ENCODE measurements around the gene MEX3D. TPM values are rescaled to one million over a fixed set of nuclear protein-coding genes. Genes with fewer than 3 reads are reported as not detected.

MEX3D gene
- total RNA-seq, 4 donors from 2014 or later = 20.8 to 100 (median 27.8) TPM

GRCh38 chr19:1523412-1524286 lies 44.5 kb downstream of the MEX3D start, which contains the start of gene PLK5:
TSS of gene PLK5 (plus strand) at chr19:1524077. CDS start at chr19:1526997, 2,920 bp downstream.
- WGBS, 2 donors (ENCODE audit: low coverage in 1 of 2) = 55% methylated on average over 12 of the region's 92 CpGs; no CpG with 5 or more reads in 1 of the 2 donors
- Histone ChIP-seq H3K36me3 (no peaks in the 10 kb centered on the region), H3K27me3 (peaks cover 75% of the 10 kb centered on the region), H3K4me1 (peaks cover 3 to 7% (median 6%) of the 10 kb centered on the region in 4 donors), H3K27ac (no peak within 1 kb of the TSS), H3K9me3 (no peaks in the 10 kb centered on the region), H3K4me3 (peak within 1 kb of the TSS in 1 of 4 donors; percentile 20)
- TF ChIP-seq POLR2AphosphoS5 (IDR thresholded peaks at IDR 0.05) (no peak), CTCF (IDR thresholded peaks at IDR 0.05) (no peak), POLR2A (IDR thresholded peaks at IDR 0.05) (no peak), EP300 (IDR thresholded peaks at IDR 0.05; ENCODE audit: low read depth) (no peak)
- in situ Hi-C loops (cut with MboI; ENCODE audit: low pct_ligation_motif_present in 1 of 4, low pct_unique_long_range_greater_than_20kb in 1 of 4, low sequenced_read_pairs in 3 of 4) = no loop called here
- DNase-seq = no peak
- intact Hi-C loops (cut with DNase I; ENCODE audit: low total_unique reads) = no loop called here

- Histone ChIP-seq H3K4me1 (peaks cover 3 to 7% (median 6%) of the 10 kb centered on the region in 4 donors), H3K9me3 (no peaks in the 10 kb centered on the region), H3K27ac (no peak overlapping the region), H3K4me3 (no peak overlapping the region), H3K27me3 (peaks cover 75% of the 10 kb centered on the region), H3K36me3 (no peaks in the 10 kb centered on the region)
- in situ Hi-C loops (cut with MboI; ENCODE audit: low pct_ligation_motif_present in 1 of 4, low pct_unique_long_range_greater_than_20kb in 1 of 4, low sequenced_read_pairs in 3 of 4) (no loop called here), intact Hi-C loops (cut with DNase I; ENCODE audit: low total_unique reads) (no loop called here)
- WGBS, 2 donors (ENCODE audit: low coverage in 1 of 2) = 69% methylated on average over 14 of the region's 18 CpGs; no CpG with 5 or more reads in 1 of the 2 donors
- no peak for DNase-seq
- TF ChIP-seq POLR2AphosphoS5 (IDR thresholded peaks at IDR 0.05) (no peak), EP300 (IDR thresholded peaks at IDR 0.05; ENCODE audit: low read depth) (no peak), CTCF (IDR thresholded peaks at IDR 0.05) (no peak), POLR2A (IDR thresholded peaks at IDR 0.05) (no peak)
Measured at GRCh38 chr19:1522838-1523237, 45.3 kb downstream of the MEX3D start.

- Histone ChIP-seq H3K27me3 (peaks cover 68% of the 10 kb centered on the region), H3K27ac (peak overlapping the region in 1 of 4 donors; percentile 37), H3K36me3 (no peaks in the 10 kb centered on the region), H3K4me3 (no peak overlapping the region), H3K9me3 (no peaks in the 10 kb centered on the region), H3K4me1 (peaks cover 3 to 7% (median 6%) of the 10 kb centered on the region in 4 donors)
- in situ Hi-C loops (cut with MboI; ENCODE audit: low pct_ligation_motif_present in 1 of 4, low pct_unique_long_range_greater_than_20kb in 1 of 4, low sequenced_read_pairs in 3 of 4) = no loop called here
- TF ChIP-seq POLR2AphosphoS5 (IDR thresholded peaks at IDR 0.05) = no peak
- no peak for TF ChIP-seq CTCF (IDR thresholded peaks at IDR 0.05)
- no peak for TF ChIP-seq POLR2A (IDR thresholded peaks at IDR 0.05)
- no peak for TF ChIP-seq EP300 (IDR thresholded peaks at IDR 0.05; ENCODE audit: low read depth)
- no peak for DNase-seq
- intact Hi-C loops (cut with DNase I; ENCODE audit: low total_unique reads) = no loop called here
- 48% methylated on average over 8 of the region's 10 CpGs; no CpG with 5 or more reads in 1 of the 2 donors for whole genome bisulfite sequencing, 2 donors (ENCODE audit: low coverage in 1 of 2)
Measured at GRCh38 chr19:1522061-1522460, 46.1 kb downstream of the MEX3D start.

GRCh38 chr19:1521636-1522035 lies 46.5 kb downstream of the MEX3D start:
- Histone ChIP-seq H3K36me3 (no peaks in the 10 kb centered on the region), H3K4me1 (peaks cover 3 to 7% (median 6%) of the 10 kb centered on the region in 4 donors), H3K27ac (peak overlapping the region in 1 of 4 donors; percentile 37), H3K4me3 (no peak overlapping the region), H3K9me3 (no peaks in the 10 kb centered on the region), H3K27me3 (peaks cover 64% of the 10 kb centered on the region)
- DNase-seq = no peak
- in situ Hi-C loops (cut with MboI; ENCODE audit: low pct_ligation_motif_present in 1 of 4, low pct_unique_long_range_greater_than_20kb in 1 of 4, low sequenced_read_pairs in 3 of 4) (no loop called here), intact Hi-C loops (cut with DNase I; ENCODE audit: low total_unique reads) (no loop called here)
- TF ChIP-seq EP300 (IDR thresholded peaks at IDR 0.05; ENCODE audit: low read depth) (no peak), POLR2AphosphoS5 (IDR thresholded peaks at IDR 0.05) (no peak)
- WGBS, 2 donors (ENCODE audit: low coverage in 1 of 2) = 67% methylated on average over 14 of the region's 14 CpGs; no CpG with 5 or more reads in 1 of the 2 donors
